H9 (cell line): ENCODE data around the gene RPS23. TPM values are rescaled to one million over a fixed set of nuclear protein-coding genes. Genes with fewer than 3 reads are reported as not detected.

Experiments
- DNase-seq: peaks from one replicate; pipeline ENCODE4 v3.0.0-alpha.2; 2017
- H2AFZ ChIP-seq: one replicate; pipeline ENCODE4 v1.6.1; 2013; ENCODE audit warnings: mild to moderate bottlenecking, low read length, control low read depth, moderate library complexity
- H2AK5ac ChIP-seq: 2 replicates; pipeline ENCODE4 v1.6.1; 2013; ENCODE audit warnings: low read length, control low read depth, mixed read lengths; ENCODE audit not compliant: insufficient read length
- H2BK120ac ChIP-seq: one replicate; pipeline ENCODE4 v1.6.1; 2013; ENCODE audit warnings: low read depth, mild to moderate bottlenecking, low read length, control low read depth, inconsistent platforms; ENCODE audit not compliant: poor library complexity, severe bottlenecking
- H2BK12ac ChIP-seq: 2 replicates; pipeline ENCODE4 v1.6.1; 2013; ENCODE audit warnings: low read length, control low read depth, mixed read lengths, low read depth; ENCODE audit not compliant: insufficient read length
- H2BK15ac ChIP-seq: 2 replicates; pipeline ENCODE4 v1.6.1; 2013; ENCODE audit warnings: low read depth, low read length, control low read depth
- H2BK20ac ChIP-seq: one replicate; pipeline ENCODE4 v1.6.1; 2013; ENCODE audit warnings: low read depth, mild to moderate bottlenecking, low read length, control low read depth, inconsistent platforms; ENCODE audit not compliant: poor library complexity, severe bottlenecking
- H2BK5ac ChIP-seq: 2 replicates; pipeline ENCODE4 v1.6.1; 2013; ENCODE audit warnings: low read length, control low read depth, mixed read lengths; ENCODE audit not compliant: insufficient read length
- H3K14ac ChIP-seq: 2 replicates; pipeline ENCODE4 v1.6.1; 2013; ENCODE audit warnings: low read length, control low read depth; ENCODE audit not compliant: insufficient read depth
- H3K18ac ChIP-seq: 2 replicates; pipeline ENCODE4 v1.6.1; 2013; ENCODE audit warnings: low read depth, mild to moderate bottlenecking, mixed read lengths, low read length, control low read depth; ENCODE audit not compliant: insufficient read length
- H3K23ac ChIP-seq: 2 replicates; pipeline ENCODE4 v1.6.1; 2013; ENCODE audit warnings: low read length, control low read depth, mixed read lengths, low read depth; ENCODE audit not compliant: insufficient read length
- H3K23me2 ChIP-seq: 2 replicates; pipeline ENCODE4 v1.6.1; 2013; ENCODE audit warnings: low read depth, mild to moderate bottlenecking, mixed read lengths, low read length, control low read depth; ENCODE audit not compliant: insufficient read length, poor library complexity, severe bottlenecking
- H3K27ac ChIP-seq: 2 replicates; pipeline ENCODE4 v1.5.1; 2013; ENCODE audit warnings: low read length, control low read depth, mixed read lengths, low read depth; ENCODE audit not compliant: insufficient read length
- H3K27me3 ChIP-seq: 2 replicates; pipeline ENCODE4 v1.6.1; 2013; ENCODE audit warnings: low read length, control low read depth, inconsistent platforms; ENCODE audit not compliant: insufficient read depth
- H3K4ac ChIP-seq: 2 replicates; pipeline ENCODE4 v1.6.1; 2013; ENCODE audit warnings: low read depth, mild to moderate bottlenecking, control low read depth, inconsistent platforms, low read length, moderate library complexity
- H3K4me1 ChIP-seq: 2 replicates; pipeline ENCODE4 v1.6.1; 2013; ENCODE audit warnings: low read length, control low read depth, inconsistent platforms; ENCODE audit not compliant: insufficient read depth
- H3K4me2 ChIP-seq: 2 replicates; pipeline ENCODE4 v1.6.1; 2013; ENCODE audit warnings: low read length, control low read depth, mixed read lengths; ENCODE audit not compliant: insufficient read length, insufficient read depth
- H3K56ac ChIP-seq: 2 replicates; pipeline ENCODE4 v1.6.1; 2013; ENCODE audit warnings: low read depth, mild to moderate bottlenecking, mixed read lengths, low read length, control low read depth; ENCODE audit not compliant: insufficient read length
- H3K79me1 ChIP-seq: 2 replicates; pipeline ENCODE4 v1.6.1; 2013; ENCODE audit warnings: low read depth, mild to moderate bottlenecking, moderate library complexity, low read length, control low read depth, inconsistent platforms; ENCODE audit not compliant: insufficient read depth, poor library complexity, severe bottlenecking
- H3K79me2 ChIP-seq: 2 replicates; pipeline ENCODE4 v1.6.1; 2013; ENCODE audit warnings: low read length, control low read depth, inconsistent platforms; ENCODE audit not compliant: insufficient read depth
- H3K9ac ChIP-seq: 2 replicates; pipeline ENCODE4 v1.6.1; 2013; ENCODE audit warnings: low read length, control low read depth, mixed read lengths; ENCODE audit not compliant: insufficient read length; ENCODE audit errors: extremely low read depth
- H3K9me3 ChIP-seq: one replicate; pipeline ENCODE4 v1.6.1; 2013; ENCODE audit warnings: low read depth, low read length, inconsistent platforms; ENCODE audit not compliant: control insufficient read depth
- H3T11ph ChIP-seq: one replicate; pipeline ENCODE4 v1.6.1; 2013; ENCODE audit warnings: mild to moderate bottlenecking, low read length, control low read depth, inconsistent platforms
- H4K20me1 ChIP-seq: one replicate; pipeline ENCODE4 v1.6.1; 2013; ENCODE audit not compliant: control insufficient read depth, insufficient read length, insufficient read depth
- H4K5ac ChIP-seq: 2 replicates; pipeline ENCODE4 v1.6.1; 2013; ENCODE audit warnings: low read depth, mild to moderate bottlenecking, mixed read lengths, low read length, control low read depth; ENCODE audit not compliant: insufficient read length
- H4K8ac ChIP-seq: replicated peaks from 2 replicates; pipeline ENCODE4 v1.6.1; 2013; ENCODE audit warnings: low read length, control low read depth, mixed read lengths, low read depth; ENCODE audit not compliant: insufficient read length
- H4K91ac ChIP-seq: 2 replicates; pipeline ENCODE4 v1.6.1; 2013; ENCODE audit warnings: low read depth, mild to moderate bottlenecking, moderate library complexity, mixed read lengths, low read length, control low read depth; ENCODE audit not compliant: insufficient read length
- H3K27ac Mint-ChIP-seq, 3 experiments: 2 replicates in 2 of 3; 3 replicates in 1 of 3; pipeline ENCODE4 v1.8.0; 2020 to 2021; ENCODE audit warnings: mixed read lengths in 3 of 3, mild to moderate bottlenecking in 1 of 3, moderate library complexity in 1 of 3
- H3K27me3 Mint-ChIP-seq: 2 replicates; pipeline ENCODE4 v1.8.0; 2021; ENCODE audit warnings: low read depth, mild to moderate bottlenecking, moderate library complexity, mixed read lengths
- H3K36me3 Mint-ChIP-seq, 3 experiments: 2 replicates in 2 of 3; 3 replicates in 1 of 3; pipeline ENCODE4 v1.8.0; 2020 to 2021; ENCODE audit warnings: low read depth in 3 of 3, mixed read lengths in 3 of 3; ENCODE audit not compliant: insufficient read depth in 1 of 3
- H3K4me1 Mint-ChIP-seq, 2 experiments: 2 replicates each; pipeline ENCODE4 v1.8.0; 2020; ENCODE audit warnings: mixed read lengths in 2 of 2
- H3K4me3 Mint-ChIP-seq, 2 experiments: 2 replicates in 1 of 2; 3 replicates in 1 of 2; pipeline ENCODE4 v1.8.0; 2020 to 2021; ENCODE audit warnings: mild to moderate bottlenecking in 2 of 2, mixed read lengths in 2 of 2, moderate library complexity in 1 of 2
- H3K9me3 Mint-ChIP-seq, 2 experiments: 2 replicates in 1 of 2; 3 replicates in 1 of 2; pipeline ENCODE4 v1.8.0; 2020; ENCODE audit warnings: mild to moderate bottlenecking in 2 of 2, mixed read lengths in 2 of 2, moderate library complexity in 1 of 2
- WGBS: extraction: QIAGEN DNeasy Blood & Tissue Kit; methylation state at CpG from one replicate; pipeline ENCODE4 v1.1.7; 2013; ENCODE audit warnings: missing lambda C conversion rate, low lambda C conversion rate, mixed read lengths; ENCODE audit not compliant: insufficient read length; ENCODE audit errors: extremely low coverage; 5-methylcytosine and 5-hydroxymethylcytosine counted together
- total RNA-seq: library from RNA; stranded (reverse); gene quantifications from 2 replicates; pipeline ENCODE4 v1.2.1, GENCODE V29; 2021
- TF ChIP-seq, protein P1 (sequence below): fragments of 200-600 bp; sonication (generic); conservative IDR thresholded peaks from 3 replicates; pipeline ENCODE4 v1.8.0; 2021; ENCODE audit warnings: antibody characterized with exemption, mild to moderate bottlenecking

Gene RPS23
- total RNA-seq, 1 experiment from 2014 or later: 2,916 TPM

DNA sequence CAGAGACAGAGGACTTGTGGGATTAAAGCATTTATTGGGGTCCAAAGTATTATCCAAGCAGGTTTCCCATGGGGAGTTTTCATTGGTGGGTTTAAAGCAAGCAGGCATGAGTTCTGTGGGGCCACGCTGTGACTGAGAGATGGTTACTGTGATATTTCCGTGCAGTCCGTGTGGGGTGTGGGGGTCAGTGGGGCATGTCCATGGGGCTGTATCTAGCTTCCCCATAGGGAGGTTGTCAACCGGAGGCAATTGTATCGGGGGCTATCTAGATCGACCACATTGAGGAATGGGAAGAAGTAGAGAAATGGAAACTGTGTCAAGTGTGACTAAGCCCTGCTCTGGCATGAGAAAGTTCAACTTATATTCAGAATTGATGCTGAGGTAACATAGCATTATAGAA lies 7.1 kb upstream of the RPS23 start:
- DNase-seq: no peak
- Histone ChIP-seq H3T11ph (no peak overlapping the region), H3K18ac (no peak overlapping the region), H2BK5ac (no peak overlapping the region), H4K8ac (no peak overlapping the region), H2AK5ac (no peak overlapping the region), H2AFZ (no peak overlapping the region), H4K20me1 (no peaks in the 10 kb centered on the region), H2BK12ac (no peak overlapping the region), H2BK15ac (no peak overlapping the region), H3K4ac (no peak overlapping the region), H4K91ac (no peak overlapping the region), H3K4me1 (no peaks in the 10 kb centered on the region), H3K9me3 (no peaks in the 10 kb centered on the region), H4K5ac (no peak overlapping the region), H3K23ac (no peak overlapping the region), H3K23me2 (no peaks in the 10 kb centered on the region), H3K56ac (no peak overlapping the region), H3K14ac (no peak overlapping the region), H2BK120ac (no peak overlapping the region), H3K79me1 (no peaks in the 10 kb centered on the region), H3K27me3 (no peaks in the 10 kb centered on the region), H3K79me2 (no peaks in the 10 kb centered on the region), H3K4me2 (no peak overlapping the region), H2BK20ac (no peak overlapping the region), H3K27ac (no peak overlapping the region), H3K9ac (no peak overlapping the region)
- no peaks in the 10 kb centered on the region for H3K27me3 Mint-ChIP-seq
- H3K4me1 Mint-ChIP-seq: peaks cover 16 to 22% of the 10 kb centered on the region in 2 experiments
- H3K27ac Mint-ChIP-seq: peak overlapping the region in 2 of 3 experiments; percentile 12 to 88; a peak in 1 of 7 replicates
- no CpG with 5 or more reads among the region's 6 CpGs for WGBS
- H3K36me3 Mint-ChIP-seq: no peaks in the 10 kb centered on the region
- TF ChIP-seq, protein P1, sequence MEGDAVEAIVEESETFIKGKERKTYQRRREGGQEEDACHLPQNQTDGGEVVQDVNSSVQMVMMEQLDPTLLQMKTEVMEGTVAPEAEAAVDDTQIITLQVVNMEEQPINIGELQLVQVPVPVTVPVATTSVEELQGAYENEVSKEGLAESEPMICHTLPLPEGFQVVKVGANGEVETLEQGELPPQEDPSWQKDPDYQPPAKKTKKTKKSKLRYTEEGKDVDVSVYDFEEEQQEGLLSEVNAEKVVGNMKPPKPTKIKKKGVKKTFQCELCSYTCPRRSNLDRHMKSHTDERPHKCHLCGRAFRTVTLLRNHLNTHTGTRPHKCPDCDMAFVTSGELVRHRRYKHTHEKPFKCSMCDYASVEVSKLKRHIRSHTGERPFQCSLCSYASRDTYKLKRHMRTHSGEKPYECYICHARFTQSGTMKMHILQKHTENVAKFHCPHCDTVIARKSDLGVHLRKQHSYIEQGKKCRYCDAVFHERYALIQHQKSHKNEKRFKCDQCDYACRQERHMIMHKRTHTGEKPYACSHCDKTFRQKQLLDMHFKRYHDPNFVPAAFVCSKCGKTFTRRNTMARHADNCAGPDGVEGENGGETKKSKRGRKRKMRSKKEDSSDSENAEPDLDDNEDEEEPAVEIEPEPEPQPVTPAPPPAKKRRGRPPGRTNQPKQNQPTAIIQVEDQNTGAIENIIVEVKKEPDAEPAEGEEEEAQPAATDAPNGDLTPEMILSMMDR: no peak
- no peaks in the 10 kb centered on the region for H3K9me3 Mint-ChIP-seq
- H3K4me3 Mint-ChIP-seq: no peak overlapping the region
